Stimulated activated CD8-positive, alpha-beta memory T cell treated with anti-CD3 and anti-CD28 coated beads, Interleukin-12 subunit alpha, Interleukin-12 subunit beta, amount 100 ng/mL, for 1 hour (primary cell): ENCODE results near the gene ADD3.

ENCODE experiments used
- DNase-seq: peaks from one replicate; pipeline ENCODE4 v3.0.0-alpha.2; 2020; ENCODE audit warnings: low read depth

The ADD3 gene, protein sequence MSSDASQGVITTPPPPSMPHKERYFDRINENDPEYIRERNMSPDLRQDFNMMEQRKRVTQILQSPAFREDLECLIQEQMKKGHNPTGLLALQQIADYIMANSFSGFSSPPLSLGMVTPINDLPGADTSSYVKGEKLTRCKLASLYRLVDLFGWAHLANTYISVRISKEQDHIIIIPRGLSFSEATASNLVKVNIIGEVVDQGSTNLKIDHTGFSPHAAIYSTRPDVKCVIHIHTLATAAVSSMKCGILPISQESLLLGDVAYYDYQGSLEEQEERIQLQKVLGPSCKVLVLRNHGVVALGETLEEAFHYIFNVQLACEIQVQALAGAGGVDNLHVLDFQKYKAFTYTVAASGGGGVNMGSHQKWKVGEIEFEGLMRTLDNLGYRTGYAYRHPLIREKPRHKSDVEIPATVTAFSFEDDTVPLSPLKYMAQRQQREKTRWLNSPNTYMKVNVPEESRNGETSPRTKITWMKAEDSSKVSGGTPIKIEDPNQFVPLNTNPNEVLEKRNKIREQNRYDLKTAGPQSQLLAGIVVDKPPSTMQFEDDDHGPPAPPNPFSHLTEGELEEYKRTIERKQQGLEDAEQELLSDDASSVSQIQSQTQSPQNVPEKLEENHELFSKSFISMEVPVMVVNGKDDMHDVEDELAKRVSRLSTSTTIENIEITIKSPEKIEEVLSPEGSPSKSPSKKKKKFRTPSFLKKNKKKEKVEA

DNA sequence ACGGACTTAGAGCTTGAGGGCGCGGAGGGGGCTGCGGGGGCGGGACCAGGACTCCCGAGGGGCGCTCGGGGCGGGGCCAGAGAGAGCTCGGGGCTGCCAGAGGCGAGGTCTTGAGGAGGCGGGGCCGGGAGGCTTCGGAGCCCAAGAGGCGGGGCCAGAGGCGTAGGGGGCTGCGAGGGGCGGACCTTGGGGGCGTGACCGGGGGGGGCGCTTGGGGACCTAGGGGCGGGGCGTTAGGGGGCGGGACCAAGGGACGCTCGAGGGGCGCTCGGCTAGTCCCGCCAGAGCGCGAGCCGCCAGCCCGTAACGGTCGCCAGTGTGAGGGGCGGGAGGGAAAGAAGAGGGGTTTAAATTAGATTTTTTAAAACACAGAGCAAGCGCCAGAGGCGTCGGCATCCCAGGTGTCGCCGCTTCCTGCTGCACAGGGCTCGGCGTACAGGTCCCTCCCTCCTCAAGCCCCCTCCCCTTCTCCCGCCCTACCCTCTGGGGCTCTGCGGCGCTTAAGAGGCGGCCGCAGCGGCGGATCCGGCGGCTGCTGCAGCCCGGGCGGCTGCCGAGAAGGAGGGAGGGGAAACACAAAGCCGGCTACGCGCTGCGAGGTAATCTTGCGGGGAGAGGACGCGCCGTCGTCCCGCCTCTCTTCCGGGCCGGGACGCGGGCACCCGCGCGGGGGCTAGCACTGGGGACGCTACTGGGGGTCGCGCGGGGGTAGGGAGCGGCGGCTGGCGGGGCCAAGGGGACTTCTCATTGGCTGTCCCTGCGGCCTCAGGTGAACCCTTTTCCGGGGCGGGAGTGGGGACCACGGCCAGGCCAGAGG, at the start of gene ADD3:
ADD3 (plus strand) TSS at position 284 of the 817 bp plus-strand sequence. CDS start 92,670 bp downstream, outside the sequence.
- peak; percentile 88 for DNase-seq

DNA sequence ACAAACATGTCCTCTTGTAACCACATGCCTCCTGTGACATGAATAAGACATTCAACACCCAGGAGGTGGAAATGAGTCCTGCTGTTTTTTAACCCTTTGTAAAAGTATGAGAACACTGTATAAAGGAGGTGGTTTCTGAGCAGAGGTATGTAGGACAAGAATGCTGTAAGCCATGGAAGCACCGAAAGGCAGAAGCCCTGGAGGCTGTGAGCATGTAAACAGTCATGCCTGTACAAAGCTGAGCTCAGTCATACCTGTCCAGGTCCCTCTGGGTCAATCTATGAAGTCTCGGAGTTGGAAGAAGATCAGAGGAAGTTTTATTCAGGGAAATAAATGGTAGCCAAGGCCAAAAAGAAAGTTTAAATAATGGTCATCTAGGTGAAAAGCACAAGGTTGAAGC, 49.7 kb upstream of the ADD3 start:
- no peak for DNase-seq

DNA sequence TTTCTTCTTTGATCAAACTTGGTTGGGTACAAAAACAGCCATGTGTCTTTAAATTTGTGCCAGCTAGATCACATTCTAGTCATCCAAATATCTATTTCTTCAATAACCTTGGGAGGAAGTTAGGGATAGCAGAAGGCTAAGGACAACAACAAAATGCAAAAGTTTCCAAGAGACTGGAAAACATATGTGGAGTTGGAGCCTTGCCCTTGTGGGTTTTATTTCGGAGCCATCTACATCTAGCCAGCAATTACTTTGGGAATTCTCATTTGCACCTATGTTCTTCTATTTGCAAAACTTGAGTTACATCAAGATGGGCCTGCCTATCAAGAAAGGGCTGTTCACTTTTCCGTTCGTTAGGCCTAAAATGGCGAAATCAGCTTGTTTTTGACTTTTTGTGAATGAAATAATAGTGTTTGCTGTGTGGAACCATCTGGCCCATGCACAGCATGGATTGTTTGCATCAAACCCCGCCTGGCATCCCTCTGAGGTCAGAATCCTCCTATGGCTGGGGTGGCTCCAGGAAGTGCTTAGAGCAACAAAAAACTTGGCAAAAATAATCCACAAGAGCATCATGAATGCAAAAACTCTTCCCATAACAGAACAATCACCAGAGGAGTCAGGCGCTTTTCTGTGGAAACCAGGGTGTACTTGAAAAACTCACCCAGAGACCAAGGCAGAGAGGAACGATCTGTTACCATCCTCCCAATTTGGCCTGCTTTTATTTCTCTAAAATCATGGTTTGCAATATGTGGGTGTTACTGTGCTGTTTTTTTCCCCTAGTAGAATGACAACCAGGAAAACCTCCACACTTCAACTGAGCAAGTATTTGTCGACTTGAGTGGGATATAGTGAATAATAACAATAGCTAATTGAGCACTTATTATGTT, 48.3 kb upstream of the ADD3 start:
- DNase-seq, result no peak

DNA sequence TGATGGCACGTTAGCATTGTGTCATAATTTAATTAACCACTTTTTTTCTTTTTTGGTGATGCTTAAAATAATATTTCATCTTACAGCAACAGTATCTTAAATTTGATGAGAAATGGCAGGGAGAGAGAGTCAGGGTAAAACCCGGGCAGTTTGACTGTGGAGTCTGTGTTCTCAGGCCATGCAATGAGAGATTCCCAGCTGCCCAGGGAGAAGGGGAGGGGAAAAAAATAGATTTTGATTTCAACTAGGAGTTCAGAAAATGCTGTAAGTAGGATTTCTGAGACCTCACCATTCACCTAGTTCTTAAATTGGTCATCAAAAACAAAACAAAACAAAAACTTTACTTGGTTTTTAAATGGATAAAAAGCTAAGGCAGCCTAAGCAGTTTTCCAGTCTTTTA, 47.1 kb upstream of the ADD3 start:
- no peak for DNase-seq

DNA sequence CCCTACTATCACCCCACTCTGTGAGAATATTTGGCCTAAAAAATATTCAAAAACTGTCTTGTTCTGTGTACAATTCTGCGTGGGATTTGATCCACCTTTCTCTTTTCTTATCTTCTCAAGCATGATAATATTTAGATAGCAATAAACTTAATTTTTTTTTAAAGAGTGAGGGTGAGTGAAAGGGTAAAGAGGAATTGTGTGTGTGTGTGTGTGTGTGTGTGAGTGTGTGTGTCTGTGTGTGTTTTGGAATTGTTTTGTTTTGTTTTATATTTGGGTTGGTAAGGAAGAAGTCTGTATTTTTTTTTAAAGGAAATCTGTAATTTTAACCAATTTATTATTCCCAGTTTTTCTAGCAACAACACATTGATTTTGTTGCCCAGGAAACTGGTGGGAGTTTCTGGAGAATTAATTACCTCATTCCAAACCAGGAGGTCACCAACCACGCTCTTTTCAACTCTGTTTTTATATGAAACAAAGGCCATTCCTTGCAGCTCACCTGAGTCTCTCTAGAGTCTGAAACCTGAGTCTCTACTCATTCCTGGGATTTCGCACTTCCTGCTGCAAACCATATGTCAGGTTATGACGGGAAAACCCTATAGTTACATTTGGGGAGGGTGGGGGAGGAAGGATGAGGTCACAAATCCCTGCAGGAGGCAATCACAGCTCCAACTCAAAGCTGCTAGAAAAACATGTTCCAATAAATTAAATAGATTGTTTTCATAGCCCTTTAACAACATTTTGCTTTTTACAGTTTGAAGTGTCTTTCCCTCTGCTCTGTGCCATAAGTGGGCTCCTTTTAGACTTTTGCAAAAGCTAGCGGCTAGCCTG, 46.4 kb upstream of the ADD3 start:
- no peak for DNase-seq

DNA sequence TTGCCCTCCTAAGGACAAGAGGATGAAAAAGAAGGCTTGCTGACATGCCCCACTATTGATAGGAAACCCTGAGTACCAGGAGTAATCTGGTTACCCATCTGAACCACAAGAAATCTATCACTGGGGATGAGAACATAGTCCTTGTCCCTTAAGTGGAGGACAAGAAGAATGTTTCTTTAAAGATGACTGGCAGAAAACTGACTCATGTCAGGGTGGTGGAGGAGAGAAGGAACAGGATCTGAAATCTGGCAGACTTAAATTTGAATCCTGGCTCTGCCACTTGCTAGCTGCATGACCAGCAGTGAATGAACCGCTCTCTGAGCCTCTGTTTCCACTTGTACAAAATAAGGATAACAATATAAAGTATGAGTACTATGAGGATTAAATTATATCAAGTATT, 45.5 kb upstream of the ADD3 start:
- no peak for DNase-seq

DNA sequence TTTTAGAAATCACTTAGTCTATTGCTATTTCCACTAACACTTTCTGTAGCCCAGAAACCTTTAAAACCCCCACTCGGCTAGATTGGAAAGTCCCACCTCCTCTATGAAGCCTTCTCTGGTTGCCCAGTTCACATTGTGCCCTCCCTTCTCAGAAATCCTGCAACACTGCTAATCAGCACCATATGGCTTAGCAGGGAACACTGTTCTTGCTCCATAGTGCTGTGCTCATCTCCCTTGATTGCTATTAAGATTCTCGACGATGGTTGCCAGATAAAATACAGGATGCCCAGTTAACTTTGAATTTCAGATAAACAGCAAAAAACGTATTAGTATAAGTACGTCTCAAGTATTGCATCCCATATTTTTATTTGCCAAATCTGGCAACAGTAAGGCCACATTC, 44.3 kb upstream of the ADD3 start:
- no peak for DNase-seq

DNA sequence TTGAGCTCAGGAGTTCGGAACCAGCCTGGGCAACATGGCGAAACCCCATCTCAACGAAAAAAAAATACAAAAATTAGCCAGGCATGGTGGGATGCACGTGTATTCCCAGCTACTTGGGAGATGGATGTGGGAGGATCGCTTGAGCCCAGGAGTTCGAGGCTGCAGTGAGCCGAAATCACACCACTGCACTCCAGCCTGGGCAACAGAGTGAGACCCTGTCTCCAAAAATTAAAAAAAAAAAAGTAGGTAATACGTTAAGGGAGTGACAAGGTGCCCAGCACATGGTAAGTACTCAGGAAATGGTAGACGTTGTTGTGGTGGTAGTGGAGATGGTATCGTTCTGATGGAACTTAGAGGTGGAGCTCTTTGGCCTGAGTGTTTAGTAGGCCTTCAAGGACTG, 43.5 kb upstream of the ADD3 start:
- no peak for DNase-seq

DNA sequence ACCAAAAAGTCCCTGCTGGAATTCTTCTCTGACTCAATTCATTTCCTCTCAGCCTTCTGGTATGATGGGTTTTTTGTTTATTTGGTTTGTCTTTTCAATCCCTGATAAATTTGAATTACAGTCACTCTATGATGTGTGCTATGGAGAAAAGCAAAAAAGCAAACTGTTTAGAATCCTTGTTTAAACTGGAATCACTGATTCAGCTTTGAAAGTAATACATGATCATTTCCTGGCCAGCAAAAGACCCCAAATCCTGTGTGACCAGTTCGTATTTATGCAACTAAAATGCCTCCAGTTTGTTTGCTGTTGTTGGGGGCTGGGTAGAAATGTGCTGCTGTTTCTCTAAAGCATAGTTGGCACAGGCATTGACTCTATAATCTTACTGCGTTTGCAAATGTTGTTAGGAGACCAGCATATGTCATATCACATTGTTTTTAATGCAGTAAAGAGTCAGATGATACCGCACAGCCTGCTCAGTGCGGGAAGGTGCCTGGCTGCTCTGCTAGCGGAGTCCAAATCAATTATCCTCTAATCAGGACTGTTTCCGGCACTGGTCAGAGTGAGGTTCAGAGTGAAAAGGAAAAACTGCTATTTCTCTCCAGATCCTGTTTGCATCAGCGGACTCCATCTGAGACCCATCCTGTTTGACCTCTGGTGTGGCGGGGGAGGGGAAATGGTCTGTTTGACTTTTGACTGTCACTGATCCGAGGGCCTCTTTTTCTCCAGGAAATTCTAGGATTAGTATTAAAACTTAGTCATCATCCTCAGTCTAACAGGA, 40.6 kb upstream of the ADD3 start:
- no peak for DNase-seq

DNA sequence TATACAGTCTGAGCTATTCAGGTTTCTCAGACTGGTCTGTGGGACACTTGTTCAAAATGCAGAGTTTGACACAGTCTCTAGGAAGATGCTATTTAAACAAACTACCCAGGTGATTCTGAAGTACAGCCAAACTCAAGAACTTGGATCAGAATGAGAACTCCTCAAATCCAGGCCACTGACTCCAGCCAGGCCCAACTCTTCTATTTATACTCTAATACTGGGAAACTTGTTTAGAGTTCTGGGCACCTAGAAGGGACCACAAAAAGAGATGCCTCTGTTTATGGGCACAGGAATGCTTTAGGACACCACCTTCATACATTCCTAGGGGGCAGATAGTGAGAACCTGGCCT, 40.1 kb upstream of the ADD3 start:
- no peak for DNase-seq

DNA sequence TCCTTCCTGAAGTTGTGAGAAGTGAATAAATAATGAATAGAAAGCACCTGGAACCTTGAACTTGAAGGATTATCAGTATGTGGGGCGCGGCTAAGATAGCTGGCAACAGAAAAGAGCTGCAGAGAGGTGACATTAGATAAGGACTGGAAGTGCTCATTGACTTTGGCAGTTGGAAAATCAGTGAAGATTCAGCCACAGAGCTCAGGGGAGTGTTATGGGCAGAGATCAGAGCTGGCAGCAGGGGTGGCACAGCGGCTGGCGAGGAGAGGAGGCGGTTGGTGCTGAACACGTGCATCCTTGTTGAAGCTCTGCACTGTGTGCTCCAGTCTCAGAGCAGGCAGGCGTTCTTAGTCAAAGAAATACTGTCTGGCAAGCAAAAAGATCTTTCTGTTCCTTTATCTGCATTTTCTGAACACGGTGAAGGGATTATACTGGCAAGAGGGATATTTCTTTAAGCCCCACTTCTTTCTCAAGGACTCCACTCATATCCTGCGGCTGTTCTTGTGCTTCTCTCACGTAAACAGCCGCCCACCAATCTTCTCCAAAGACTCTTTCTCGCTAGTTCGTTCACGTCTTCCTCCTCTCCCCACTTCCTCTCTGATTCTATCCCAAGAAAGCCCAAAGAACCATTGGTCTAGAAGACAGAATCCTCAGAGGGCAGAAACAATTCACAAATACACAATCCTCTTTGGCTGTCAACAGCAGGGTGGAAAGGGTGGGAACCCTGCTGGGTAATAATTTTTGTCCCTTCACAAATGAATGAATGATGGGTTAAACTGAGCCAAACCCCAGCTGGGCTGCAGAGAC, 38.6 kb upstream of the ADD3 start:
- DNase-seq, result no peak

DNA sequence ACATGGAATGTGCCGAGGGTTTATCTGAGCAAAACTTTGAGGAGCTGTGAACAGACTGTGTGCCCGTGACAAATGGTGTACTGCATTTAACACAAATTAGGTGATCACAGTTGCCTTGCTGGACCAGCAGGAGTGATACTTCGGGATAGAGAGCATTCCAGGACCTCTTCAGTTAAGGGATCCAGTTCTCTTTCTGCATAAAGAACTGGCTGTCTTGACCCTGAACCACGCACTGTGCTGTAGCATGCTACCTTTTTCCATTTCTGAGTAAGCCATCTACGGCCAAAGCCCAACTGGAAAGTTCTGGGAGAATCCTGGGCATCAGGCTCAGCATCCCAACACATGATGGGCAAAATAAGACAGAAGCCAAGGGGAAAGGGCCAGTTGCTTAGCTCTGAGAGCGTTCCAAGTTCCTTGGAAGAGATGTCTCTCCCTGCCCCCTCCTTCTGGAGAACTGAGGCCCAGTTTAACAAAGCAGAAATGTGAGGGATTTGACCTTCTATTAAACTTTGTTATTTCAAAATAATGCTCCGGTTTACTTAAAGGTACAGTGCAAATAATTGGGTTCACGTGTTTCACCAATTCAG, 37.9 kb upstream of the ADD3 start:
- no peak for DNase-seq

DNA sequence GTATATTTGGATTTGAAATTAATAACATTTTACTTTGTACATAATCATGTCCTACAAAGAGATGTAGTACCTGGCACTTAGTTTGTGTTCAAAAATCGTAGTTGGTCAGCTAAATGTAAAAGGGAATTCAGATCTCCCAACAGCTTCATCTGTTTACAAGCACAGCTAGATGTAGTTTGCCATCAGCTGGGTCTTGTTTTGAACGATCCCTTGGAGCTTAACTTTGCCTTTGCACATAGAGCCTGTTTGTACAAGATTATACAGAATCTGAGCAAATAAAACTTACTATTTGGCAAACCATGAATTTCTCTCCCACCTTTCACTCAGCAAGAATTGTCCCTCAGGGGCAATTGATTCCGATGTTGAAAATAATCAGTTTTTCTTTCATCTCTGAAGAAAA, 36.1 kb upstream of the ADD3 start:
- no peak for DNase-seq

DNA sequence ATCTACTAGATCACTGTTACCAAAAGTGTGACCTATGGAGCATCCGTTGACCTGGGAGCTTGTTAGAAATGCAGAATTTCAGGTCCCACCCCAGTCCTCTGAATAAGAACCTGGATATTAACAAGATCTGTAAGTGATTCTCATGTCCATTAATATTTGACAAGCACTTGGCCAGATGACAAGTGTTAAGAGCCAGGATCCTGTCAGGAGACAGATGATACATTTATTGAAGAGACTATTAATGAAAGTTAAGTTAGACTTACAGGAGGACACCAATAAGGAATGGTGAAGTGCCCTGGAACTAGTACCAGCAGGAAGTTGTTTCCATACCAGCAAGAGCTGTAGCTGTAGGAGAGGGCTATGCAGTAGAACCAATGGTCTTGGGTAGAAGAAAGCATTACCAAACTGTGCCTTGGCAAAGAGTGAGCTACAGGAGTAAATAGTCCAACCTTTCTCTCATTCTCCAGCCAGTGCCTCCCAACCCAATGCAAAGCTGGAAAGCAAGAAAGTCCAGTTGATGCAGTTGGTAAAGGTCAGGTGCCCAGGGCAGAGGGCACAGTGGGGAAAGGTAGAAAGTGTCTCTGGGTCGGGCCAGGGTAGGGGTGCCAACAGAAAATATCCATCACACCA, 35.3 kb upstream of the ADD3 start:
- DNase-seq, result no peak

DNA sequence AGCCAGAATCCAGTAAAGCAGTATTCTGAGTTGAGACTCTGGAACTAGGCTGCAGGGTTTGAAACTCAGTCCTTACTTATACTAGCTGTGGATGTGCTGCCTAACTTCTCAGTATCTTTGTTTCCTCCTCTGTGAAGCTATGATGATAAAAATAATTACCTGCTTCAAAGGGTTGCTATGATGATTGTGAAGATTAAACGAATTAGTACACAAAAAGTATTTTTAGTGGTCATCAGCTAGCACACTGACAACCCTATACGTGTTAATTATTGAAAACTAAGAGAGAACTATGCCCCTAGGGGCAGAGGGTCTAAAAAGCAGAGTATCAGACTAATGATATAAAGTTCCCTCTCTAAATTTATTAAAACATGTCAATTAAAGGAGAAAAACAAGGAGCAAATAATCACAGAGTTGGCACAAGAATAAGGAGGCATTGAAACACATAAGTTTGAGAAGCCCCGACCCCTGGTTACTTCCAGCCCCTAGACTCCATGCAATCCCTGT, 34.4 kb upstream of the ADD3 start:
- DNase-seq, result no peak

DNA sequence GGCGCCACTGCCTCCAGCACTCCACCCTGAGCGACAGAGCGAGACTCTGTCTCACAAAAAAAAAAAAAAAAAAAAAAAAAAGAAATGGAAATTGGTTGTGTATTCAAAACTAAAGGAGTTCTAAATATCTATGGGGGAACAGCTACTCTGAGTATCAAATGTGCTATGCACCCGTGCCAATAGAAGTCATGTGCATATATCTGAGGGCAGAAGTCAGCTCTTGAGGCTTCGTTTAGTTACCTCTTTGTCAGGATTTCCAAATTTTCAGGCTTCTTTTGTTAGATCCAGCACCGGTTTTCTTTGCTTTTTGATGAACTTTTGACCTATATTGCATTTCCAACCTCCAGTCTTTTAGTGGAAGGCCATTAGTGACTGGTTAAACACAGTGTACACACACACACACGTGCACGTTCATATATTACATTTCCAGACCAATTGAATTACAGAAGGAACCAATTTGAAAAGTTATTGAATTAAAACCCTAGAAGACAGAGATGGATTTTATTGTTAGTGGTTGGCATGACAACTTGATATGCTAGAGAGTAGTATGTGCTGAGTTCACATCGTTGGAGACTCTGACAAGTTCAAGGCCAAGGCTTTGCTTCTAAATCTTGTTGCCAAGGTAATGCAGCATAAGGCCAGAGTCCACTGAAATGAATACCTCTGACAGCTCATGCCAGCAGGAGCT, 33.1 kb upstream of the ADD3 start:
- DNase-seq, result no peak
